Ishikawa (cell line): ENCODE measurements around the gene MAP3K21.

Experiments
- CEBPB ChIP-seq: IDR thresholded peaks from 2 replicates; pipeline ENCODE4 v1.6.1; 2012
- CREB1 ChIP-seq: IDR thresholded peaks from 2 replicates; pipeline ENCODE4 v1.6.1; 2012; ENCODE audit warnings: low read depth
- EGR1 ChIP-seq: IDR thresholded peaks from 2 replicates; pipeline ENCODE4 v1.6.1; 2012
- EP300 ChIP-seq: IDR thresholded peaks from 2 replicates; pipeline ENCODE4 v1.6.1; 2012; ENCODE audit warnings: borderline replicate concordance
- FOXM1 ChIP-seq: IDR thresholded peaks from 2 replicates; pipeline ENCODE4 v1.6.1; 2012; ENCODE audit warnings: low read depth, borderline replicate concordance
- MAX ChIP-seq: IDR thresholded peaks from 2 replicates; pipeline ENCODE4 v1.6.1; 2012
- NFIC ChIP-seq: IDR thresholded peaks from 2 replicates; pipeline ENCODE4 v1.6.1; 2012
- RAD21 ChIP-seq: IDR thresholded peaks from 2 replicates; pipeline ENCODE4 v1.6.1; 2012; ENCODE audit warnings: low read depth
- REST ChIP-seq: IDR thresholded peaks from 2 replicates; pipeline ENCODE4 v1.6.1; 2012; ENCODE audit warnings: low read depth, mild to moderate bottlenecking
- TAF1 ChIP-seq: IDR thresholded peaks from 2 replicates; pipeline ENCODE4 v1.6.1; 2012; ENCODE audit warnings: low read depth, mild to moderate bottlenecking
- TCF12 ChIP-seq: IDR thresholded peaks from 2 replicates; pipeline ENCODE4 v1.6.1; 2012; ENCODE audit warnings: low read depth
- TEAD4 ChIP-seq: IDR thresholded peaks from 2 replicates; pipeline ENCODE4 v1.6.1; 2012
- USF1 ChIP-seq: IDR thresholded peaks from 2 replicates; pipeline ENCODE4 v1.6.1; 2012
- YY1 ChIP-seq: IDR thresholded peaks from 2 replicates; pipeline ENCODE4 v1.6.1; 2012; ENCODE audit warnings: low read depth
- ZBTB7A ChIP-seq: IDR thresholded peaks from 2 replicates; pipeline ENCODE4 v1.6.1; 2012; ENCODE audit warnings: low read depth

Gene MAP3K21

GRCh38 chr1:233315718-233316301 is 11.7 kb upstream of the MAP3K21 start:
- TF ChIP-seq EGR1 (no peak), USF1 (no peak), YY1 (no peak), CEBPB (no peak), TEAD4 (no peak), RAD21 (no peak), EP300 (no peak), FOXM1 (no peak), TCF12 (no peak), REST (no peak)

GRCh38 chr1:233316473-233316872 is 11.1 kb upstream of the MAP3K21 start:
- no peak for TF ChIP-seq YY1
- no peak for TF ChIP-seq CEBPB
- no peak for TF ChIP-seq EP300
- no peak for TF ChIP-seq TEAD4
- TF ChIP-seq TCF12: no peak
- TF ChIP-seq TAF1: no peak
- no peak for TF ChIP-seq REST
- no peak for TF ChIP-seq USF1
- no peak for TF ChIP-seq EGR1
- no peak for TF ChIP-seq ZBTB7A
- no peak for TF ChIP-seq NFIC
- no peak for TF ChIP-seq MAX
- TF ChIP-seq CREB1: no peak
- no peak for TF ChIP-seq FOXM1
- TF ChIP-seq RAD21: no peak

GRCh38 chr1:233319272-233319671 is 8.3 kb upstream of the MAP3K21 start:
- TF ChIP-seq EP300 (no peak), TEAD4 (no peak), CREB1 (no peak), NFIC (no peak), USF1 (no peak), TCF12 (no peak)

GRCh38 chr1:233320023-233320422 is 7.5 kb upstream of the MAP3K21 start:
- TF ChIP-seq FOXM1 (no peak), CEBPB (no peak), YY1 (no peak), CREB1 (no peak), NFIC (no peak), TEAD4 (no peak), TCF12 (no peak), ZBTB7A (no peak), REST (no peak), RAD21 (no peak), EGR1 (no peak), EP300 (no peak), MAX (no peak), USF1 (no peak), TAF1 (no peak)
